Neural cell (in vitro differentiated cells): ENCODE results near the gene HIRIP3. TPM values are rescaled to one million over a fixed set of nuclear protein-coding genes. Genes with fewer than 3 reads are reported as not detected.

Experiments
- H2AFZ ChIP-seq: fragments of 200-600, 300-800 bp; sonication (generic), shearing (Covaris generic); 2 replicates; pipeline ENCODE4 v1.6.0; 2014; ENCODE audit warnings: low read depth, mild to moderate bottlenecking, antibody characterized with exemption, low read length, moderate library complexity
- H3F3A ChIP-seq: fragments of 200-600 bp; shearing (Covaris generic); 2 replicates; pipeline ENCODE4 v1.6.1; 2016; ENCODE audit warnings: mild to moderate bottlenecking, moderate library complexity, mixed read lengths, antibody characterized with exemption, low read length; ENCODE audit not compliant: insufficient read depth, poor library complexity, severe bottlenecking
- H3K27ac ChIP-seq: fragments of 200-600, 300-800 bp; sonication (generic), shearing (Covaris generic); 2 replicates; pipeline ENCODE4 v1.5.1; 2014; ENCODE audit warnings: mild to moderate bottlenecking, low read length, moderate library complexity
- H3K27me3 ChIP-seq: fragments of 300-800, 200-600 bp; sonication (generic), shearing (Covaris generic); 2 replicates; pipeline ENCODE4 v1.6.0; 2014; ENCODE audit warnings: mild to moderate bottlenecking, low read depth, low read length, moderate library complexity; ENCODE audit not compliant: insufficient read depth
- H3K36me3 ChIP-seq: fragments of 300-800, 200-600 bp; sonication (generic), shearing (Covaris generic); 2 replicates; pipeline ENCODE4 v1.5.1; 2014; ENCODE audit warnings: mild to moderate bottlenecking, antibody characterized with exemption, low read length, moderate library complexity; ENCODE audit not compliant: insufficient read depth
- H3K4me2 ChIP-seq: fragments of 300-800, 200-600 bp; sonication (generic), shearing (Covaris generic); 2 replicates; pipeline ENCODE4 v1.6.0; 2014; ENCODE audit warnings: mild to moderate bottlenecking, low read length
- H3K4me3 ChIP-seq: fragments of 300-800, 200-600 bp; sonication (generic), shearing (Covaris generic); 2 replicates; pipeline ENCODE4 v1.5.1; 2014; ENCODE audit warnings: mild to moderate bottlenecking, low read length, moderate library complexity
- H3K79me2 ChIP-seq: fragments of 200-600 bp; shearing (Covaris generic); replicated peaks from 2 replicates; pipeline ENCODE4 v1.6.0; 2014; ENCODE audit warnings: mild to moderate bottlenecking, low read length, moderate library complexity; ENCODE audit not compliant: insufficient read depth
- H3K9ac ChIP-seq: fragments of 300-800, 200-600 bp; sonication (generic), shearing (Covaris generic); 2 replicates; pipeline ENCODE4 v1.6.1; 2016; ENCODE audit warnings: mild to moderate bottlenecking, low read length, mixed read lengths
- H3K9me2 ChIP-seq: fragments of 200-600 bp; shearing (Covaris generic); 2 replicates; pipeline ENCODE4 v1.6.1; 2016; ENCODE audit warnings: mild to moderate bottlenecking, low read length, mixed read lengths; ENCODE audit not compliant: insufficient read depth
- H3K9me3 ChIP-seq: fragments of 200-600, 300-800 bp; sonication (generic), shearing (Covaris generic); 2 replicates; pipeline ENCODE4 v1.6.1; 2016; ENCODE audit warnings: mild to moderate bottlenecking, mixed run types, low read length, moderate library complexity, mixed read lengths
- H4K20me1 ChIP-seq: fragments of 200-600 bp; shearing (Covaris generic); 2 replicates; pipeline ENCODE4 v1.6.1; 2016; ENCODE audit warnings: mild to moderate bottlenecking, mixed run types; ENCODE audit not compliant: insufficient read depth
- EP300 ChIP-seq: fragments of 450-650 bp; conservative IDR thresholded peaks from 2 replicates; pipeline ENCODE4 v1.6.1; 2014; ENCODE audit warnings: antibody characterized with exemption, mild to moderate bottlenecking, moderate library complexity; ENCODE audit not compliant: poor library complexity, severe bottlenecking
- EZH2 ChIP-seq: fragments of 200-600, 300-800 bp; shearing (Covaris generic), sonication (generic); IDR thresholded peaks from 2 replicates; pipeline ENCODE4 v1.6.1; 2014; ENCODE audit warnings: antibody characterized with exemption, low read length, borderline replicate concordance, mild to moderate bottlenecking; ENCODE audit not compliant: insufficient read depth, poor library complexity, severe bottlenecking
- MXI1 ChIP-seq: fragments of 450-650 bp; conservative IDR thresholded peaks from 2 replicates; pipeline ENCODE4 v1.6.1; 2014; ENCODE audit warnings: antibody characterized with exemption, mild to moderate bottlenecking; ENCODE audit not compliant: poor library complexity, severe bottlenecking
- POLR2AphosphoS5 ChIP-seq: IDR thresholded peaks from 2 replicates; pipeline ENCODE4 v1.6.1; 2012
- RAD21 ChIP-seq: fragments of 450-650 bp; conservative IDR thresholded peaks from 2 replicates; pipeline ENCODE4 v1.6.1; 2014; ENCODE audit warnings: antibody characterized with exemption, mild to moderate bottlenecking, moderate library complexity
- SMC3 ChIP-seq: fragments of 450-650 bp; conservative IDR thresholded peaks from 2 replicates; pipeline ENCODE4 v1.6.1; 2014; ENCODE audit warnings: antibody characterized with exemption, mild to moderate bottlenecking, moderate library complexity; ENCODE audit not compliant: poor library complexity
- TAF1 ChIP-seq: IDR thresholded peaks from 2 replicates; pipeline ENCODE4 v1.6.1; 2012; ENCODE audit warnings: low read depth
- polyA plus RNA-seq: library from polyadenylated mRNA; depleted of rRNA; stranded (reverse); fragments of >200 nt; gene quantifications from 2 replicates; pipeline ENCODE4 v1.2.3, GENCODE V29; 2014
- TF ChIP-seq, protein P1 (sequence below): fragments of 450-650 bp; IDR thresholded peaks from 2 replicates; pipeline ENCODE4 v1.5.1; 2014; ENCODE audit warnings: antibody characterized with exemption, mild to moderate bottlenecking, moderate library complexity; ENCODE audit not compliant: poor library complexity, severe bottlenecking
- TF ChIP-seq, protein P2 (sequence below): IDR thresholded peaks from 2 replicates; pipeline ENCODE4 v1.6.1; 2012; ENCODE audit warnings: borderline replicate concordance

The HIRIP3 gene
- polyA plus RNA-seq, 1 donor from 2014 or later, result 51.2 TPM

- Histone ChIP-seq H3K27me3 (no peaks in the 10 kb centered on the region), H3K4me2 (no peak overlapping the region), H3K9me3 (no peaks in the 10 kb centered on the region), H3K36me3 (no peaks in the 10 kb centered on the region), H2AFZ (no peak overlapping the region), H3K9ac (no peak overlapping the region), H3F3A (no peaks in the 10 kb centered on the region), H3K79me2 (no peaks in the 10 kb centered on the region), H3K9me2 (no peaks in the 10 kb centered on the region), H3K27ac (no peak overlapping the region), H3K4me3 (no peak overlapping the region), H4K20me1 (no peaks in the 10 kb centered on the region)
- TF ChIP-seq MXI1 (no peak), RAD21 (no peak), SMC3 (no peak), EP300 (no peak), POLR2AphosphoS5 (no peak), TAF1 (no peak), EZH2 (no peak)
- TF ChIP-seq, protein P1, sequence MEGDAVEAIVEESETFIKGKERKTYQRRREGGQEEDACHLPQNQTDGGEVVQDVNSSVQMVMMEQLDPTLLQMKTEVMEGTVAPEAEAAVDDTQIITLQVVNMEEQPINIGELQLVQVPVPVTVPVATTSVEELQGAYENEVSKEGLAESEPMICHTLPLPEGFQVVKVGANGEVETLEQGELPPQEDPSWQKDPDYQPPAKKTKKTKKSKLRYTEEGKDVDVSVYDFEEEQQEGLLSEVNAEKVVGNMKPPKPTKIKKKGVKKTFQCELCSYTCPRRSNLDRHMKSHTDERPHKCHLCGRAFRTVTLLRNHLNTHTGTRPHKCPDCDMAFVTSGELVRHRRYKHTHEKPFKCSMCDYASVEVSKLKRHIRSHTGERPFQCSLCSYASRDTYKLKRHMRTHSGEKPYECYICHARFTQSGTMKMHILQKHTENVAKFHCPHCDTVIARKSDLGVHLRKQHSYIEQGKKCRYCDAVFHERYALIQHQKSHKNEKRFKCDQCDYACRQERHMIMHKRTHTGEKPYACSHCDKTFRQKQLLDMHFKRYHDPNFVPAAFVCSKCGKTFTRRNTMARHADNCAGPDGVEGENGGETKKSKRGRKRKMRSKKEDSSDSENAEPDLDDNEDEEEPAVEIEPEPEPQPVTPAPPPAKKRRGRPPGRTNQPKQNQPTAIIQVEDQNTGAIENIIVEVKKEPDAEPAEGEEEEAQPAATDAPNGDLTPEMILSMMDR, result no peak
- TF ChIP-seq, protein P2, sequence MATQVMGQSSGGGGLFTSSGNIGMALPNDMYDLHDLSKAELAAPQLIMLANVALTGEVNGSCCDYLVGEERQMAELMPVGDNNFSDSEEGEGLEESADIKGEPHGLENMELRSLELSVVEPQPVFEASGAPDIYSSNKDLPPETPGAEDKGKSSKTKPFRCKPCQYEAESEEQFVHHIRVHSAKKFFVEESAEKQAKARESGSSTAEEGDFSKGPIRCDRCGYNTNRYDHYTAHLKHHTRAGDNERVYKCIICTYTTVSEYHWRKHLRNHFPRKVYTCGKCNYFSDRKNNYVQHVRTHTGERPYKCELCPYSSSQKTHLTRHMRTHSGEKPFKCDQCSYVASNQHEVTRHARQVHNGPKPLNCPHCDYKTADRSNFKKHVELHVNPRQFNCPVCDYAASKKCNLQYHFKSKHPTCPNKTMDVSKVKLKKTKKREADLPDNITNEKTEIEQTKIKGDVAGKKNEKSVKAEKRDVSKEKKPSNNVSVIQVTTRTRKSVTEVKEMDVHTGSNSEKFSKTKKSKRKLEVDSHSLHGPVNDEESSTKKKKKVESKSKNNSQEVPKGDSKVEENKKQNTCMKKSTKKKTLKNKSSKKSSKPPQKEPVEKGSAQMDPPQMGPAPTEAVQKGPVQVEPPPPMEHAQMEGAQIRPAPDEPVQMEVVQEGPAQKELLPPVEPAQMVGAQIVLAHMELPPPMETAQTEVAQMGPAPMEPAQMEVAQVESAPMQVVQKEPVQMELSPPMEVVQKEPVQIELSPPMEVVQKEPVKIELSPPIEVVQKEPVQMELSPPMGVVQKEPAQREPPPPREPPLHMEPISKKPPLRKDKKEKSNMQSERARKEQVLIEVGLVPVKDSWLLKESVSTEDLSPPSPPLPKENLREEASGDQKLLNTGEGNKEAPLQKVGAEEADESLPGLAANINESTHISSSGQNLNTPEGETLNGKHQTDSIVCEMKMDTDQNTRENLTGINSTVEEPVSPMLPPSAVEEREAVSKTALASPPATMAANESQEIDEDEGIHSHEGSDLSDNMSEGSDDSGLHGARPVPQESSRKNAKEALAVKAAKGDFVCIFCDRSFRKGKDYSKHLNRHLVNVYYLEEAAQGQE, result no peak
Observed at GRCh38 chr16:30025156-30025555, 29.7 kb upstream of the HIRIP3 start.

- Histone ChIP-seq H3K9me3 (no peaks in the 10 kb centered on the region), H2AFZ (no peak overlapping the region), H3K27ac (no peak overlapping the region), H3K9ac (no peak overlapping the region), H3F3A (no peaks in the 10 kb centered on the region), H3K4me2 (no peak overlapping the region), H3K79me2 (no peaks in the 10 kb centered on the region), H4K20me1 (no peaks in the 10 kb centered on the region), H3K9me2 (no peaks in the 10 kb centered on the region), H3K4me3 (no peak overlapping the region), H3K27me3 (no peaks in the 10 kb centered on the region), H3K36me3 (no peaks in the 10 kb centered on the region)
- TF ChIP-seq RAD21 (no peak), POLR2AphosphoS5 (no peak)
Observed at GRCh38 chr16:30024451-30024850, 29.0 kb upstream of the HIRIP3 start.

DNA sequence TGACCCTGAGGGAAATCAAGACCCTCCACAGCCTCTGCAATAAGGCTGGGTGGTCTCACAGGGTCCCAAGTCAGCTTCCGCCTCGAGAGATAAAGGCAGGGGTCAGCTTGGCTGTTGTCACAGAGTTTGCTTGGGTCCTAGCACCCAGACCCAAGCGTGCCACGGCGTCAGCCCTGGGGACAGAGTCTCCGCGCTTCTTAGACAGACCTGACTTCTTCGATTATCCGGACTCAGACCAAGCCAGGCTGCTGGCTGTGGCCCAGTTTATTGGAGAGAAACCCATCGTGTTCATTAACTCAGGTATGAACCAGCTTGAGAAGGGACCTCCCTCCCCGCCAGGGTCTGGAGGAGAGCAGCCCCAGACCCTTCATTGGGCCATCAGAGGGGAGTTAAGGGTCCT is 28.2 kb upstream of the HIRIP3 start:
- H3K79me2 ChIP-seq, result no peaks in the 10 kb centered on the region
- H2AFZ ChIP-seq, result no peak overlapping the region
- H3K4me2 ChIP-seq, result no peak overlapping the region
- H3K4me3 ChIP-seq, result no peak overlapping the region
- no peaks in the 10 kb centered on the region for H3K9me2 ChIP-seq
- H3K36me3 ChIP-seq, result no peaks in the 10 kb centered on the region
- H3K27me3 ChIP-seq, result no peaks in the 10 kb centered on the region
- no peak overlapping the region for H3K27ac ChIP-seq
- H3K9me3 ChIP-seq, result no peaks in the 10 kb centered on the region
- no peaks in the 10 kb centered on the region for H3F3A ChIP-seq
- H3K9ac ChIP-seq, result no peak overlapping the region
- no peaks in the 10 kb centered on the region for H4K20me1 ChIP-seq
- TF ChIP-seq, protein P1, result no peak
- TF ChIP-seq EP300, result no peak
- TF ChIP-seq POLR2AphosphoS5, result no peak
- TF ChIP-seq SMC3, result no peak
- TF ChIP-seq RAD21, result no peak
